PC-9 (cell line): Measurements from ENCODE around the gene ELMOD2. TPM values are rescaled to one million over a fixed set of nuclear protein-coding genes. Genes with fewer than 3 reads are reported as not detected.

ENCODE experiments used
- BruUV-seq: library from RNA; stranded (reverse); fragments of 400-500 nt; replicated peaks from 2 replicates; lab custom pipeline; 2021; lab: Mats Ljungman, UMichigan
- CTCF ChIA-PET: fragments of 300-600 bp; sonication (Branson Sonifier 250); formaldehyde crosslinking; loops from one replicate; lab custom pipeline; 2022; ENCODE audit warnings: antibody characterized with exemption; lab: Charles Lee
- POLR2A ChIA-PET: fragments of 300-600 bp; sonication (Branson Sonifier 250); formaldehyde crosslinking; loops from one replicate; lab custom pipeline; 2022; ENCODE audit warnings: antibody characterized with exemption; ENCODE audit not compliant: unreplicated experiment; lab: Charles Lee
- DNase-seq, 2 experiments: peaks; one replicate each; pipeline versions ENCODE4 v3.0.0 to v3.0.0-alpha.2; 2015 to 2022; ENCODE audit warnings: mixed read lengths in 1 of 2
- H2AFZ ChIP-seq: fragments of 200-600 bp; sonication (generic); 2 replicates; pipeline ENCODE4 v1.8.1; 2017; ENCODE audit warnings: antibody characterized with exemption
- H3F3A ChIP-seq: fragments of 200-600 bp; sonication (generic); 2 replicates; pipeline ENCODE4 v1.8.1; 2017; ENCODE audit warnings: antibody characterized with exemption, mild to moderate bottlenecking, low read depth; ENCODE audit not compliant: insufficient read depth
- H3K27ac ChIP-seq: fragments of 200-600 bp; sonication (generic); 2 replicates; pipeline ENCODE4 v1.6.1; 2016; ENCODE audit warnings: mixed run types
- H3K27me3 ChIP-seq: fragments of 200-600 bp; sonication (generic); 2 replicates; pipeline ENCODE4 v1.6.1; 2016; ENCODE audit warnings: low read depth, mixed run types; ENCODE audit not compliant: insufficient read depth
- H3K36me3 ChIP-seq: fragments of 200-600 bp; sonication (generic); 2 replicates; pipeline ENCODE4 v1.6.1; 2016; ENCODE audit warnings: low read depth, mixed run types
- H3K4me1 ChIP-seq: fragments of 200-600 bp; sonication (generic); replicated peaks from 2 replicates; pipeline ENCODE4 v1.6.1; 2016; ENCODE audit warnings: mixed run types; ENCODE audit not compliant: insufficient read depth
- H3K4me2 ChIP-seq: fragments of 200-600 bp; sonication (generic); 2 replicates; pipeline ENCODE4 v1.6.1; 2017; ENCODE audit warnings: mixed run types
- H3K4me3 ChIP-seq: fragments of 200-600 bp; sonication (generic); 2 replicates; pipeline ENCODE4 v1.6.1; 2016; ENCODE audit warnings: mixed run types
- H3K79me2 ChIP-seq: fragments of 200-600 bp; sonication (generic); 2 replicates; pipeline ENCODE4 v1.6.1; 2017; ENCODE audit warnings: low read depth, mixed run types
- H3K9me2 ChIP-seq: fragments of 200-600 bp; sonication (generic); 2 replicates; pipeline ENCODE4 v1.8.1; 2017; ENCODE audit warnings: mild to moderate bottlenecking; ENCODE audit not compliant: insufficient read depth
- H3K9me3 ChIP-seq: fragments of 200-600 bp; sonication (generic); 2 replicates; pipeline ENCODE4 v1.8.1; 2016; ENCODE audit warnings: low read depth; ENCODE audit not compliant: insufficient read depth
- H4K20me1 ChIP-seq: fragments of 200-600 bp; sonication (generic); 2 replicates; pipeline ENCODE4 v1.8.1; 2017; ENCODE audit not compliant: insufficient read depth
- EZH2 ChIP-seq: fragments of 200-600 bp; sonication (generic); IDR thresholded peaks from 2 replicates; pipeline ENCODE4 v1.8.0; 2017; ENCODE audit warnings: antibody characterized with exemption, low read depth
- intact Hi-C: fragments of 100-400 bp; cut with micrococcal nuclease; formaldehyde crosslinking; loops from one replicate; pipeline ENCODE4 v1.10.0; 2022; ENCODE audit not compliant: unreplicated experiment
- total RNA-seq: library from RNA; stranded (reverse); gene quantifications from 2 replicates; pipeline ENCODE4 v1.2.3, GENCODE V29; 2021
- TF ChIP-seq, protein P1 (sequence below): fragments of 200-600 bp; sonication (generic); conservative IDR thresholded peaks from 2 replicates; pipeline ENCODE4 v1.6.1; 2017; ENCODE audit warnings: mixed run types, antibody characterized with exemption, mild to moderate bottlenecking, moderate library complexity

Gene ELMOD2
- total RNA-seq, 1 experiment from 2014 or later, result 29.9 TPM

- H3K27me3 ChIP-seq, result no peaks in the 10 kb centered on the region
- DNase-seq, result no peak
- H3F3A ChIP-seq, result no peaks in the 10 kb centered on the region
- peaks cover 7% of the 10 kb centered on the region; the same call in 1 of the 2 replicates for H3K36me3 ChIP-seq
- POLR2A ChIA-PET, result no interaction called here
- no peaks in the 10 kb centered on the region for H4K20me1 ChIP-seq
- H3K4me2 ChIP-seq, result peak overlapping the region; percentile 85
- peak overlapping the region; percentile 88; the same call in 1 of the 2 replicates for H3K4me3 ChIP-seq
- H3K27ac ChIP-seq, result no peak overlapping the region
- CTCF ChIA-PET, result no interaction called here
- no peaks in the 10 kb centered on the region for H3K9me2 ChIP-seq
- peaks cover 13% of the 10 kb centered on the region; the same call in 1 of the 2 replicates for H3K79me2 ChIP-seq
- no peak for TF ChIP-seq EZH2
- TF ChIP-seq, protein P1, sequence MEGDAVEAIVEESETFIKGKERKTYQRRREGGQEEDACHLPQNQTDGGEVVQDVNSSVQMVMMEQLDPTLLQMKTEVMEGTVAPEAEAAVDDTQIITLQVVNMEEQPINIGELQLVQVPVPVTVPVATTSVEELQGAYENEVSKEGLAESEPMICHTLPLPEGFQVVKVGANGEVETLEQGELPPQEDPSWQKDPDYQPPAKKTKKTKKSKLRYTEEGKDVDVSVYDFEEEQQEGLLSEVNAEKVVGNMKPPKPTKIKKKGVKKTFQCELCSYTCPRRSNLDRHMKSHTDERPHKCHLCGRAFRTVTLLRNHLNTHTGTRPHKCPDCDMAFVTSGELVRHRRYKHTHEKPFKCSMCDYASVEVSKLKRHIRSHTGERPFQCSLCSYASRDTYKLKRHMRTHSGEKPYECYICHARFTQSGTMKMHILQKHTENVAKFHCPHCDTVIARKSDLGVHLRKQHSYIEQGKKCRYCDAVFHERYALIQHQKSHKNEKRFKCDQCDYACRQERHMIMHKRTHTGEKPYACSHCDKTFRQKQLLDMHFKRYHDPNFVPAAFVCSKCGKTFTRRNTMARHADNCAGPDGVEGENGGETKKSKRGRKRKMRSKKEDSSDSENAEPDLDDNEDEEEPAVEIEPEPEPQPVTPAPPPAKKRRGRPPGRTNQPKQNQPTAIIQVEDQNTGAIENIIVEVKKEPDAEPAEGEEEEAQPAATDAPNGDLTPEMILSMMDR, result no peak
- no TSS peak for BruUV-seq
- H3K9me3 ChIP-seq, result no peaks in the 10 kb centered on the region
- H2AFZ ChIP-seq, result peak overlapping the region; percentile 77; the same call in 1 of the 2 replicates
- intact Hi-C loops, result no loop called here
- H3K4me1 ChIP-seq, result peaks cover 9% of the 10 kb centered on the region; the same call in 1 of the 2 replicates
Measured at GRCh38 chr4:140523370-140523856, 555 bp upstream of the ELMOD2 start.

DNA sequence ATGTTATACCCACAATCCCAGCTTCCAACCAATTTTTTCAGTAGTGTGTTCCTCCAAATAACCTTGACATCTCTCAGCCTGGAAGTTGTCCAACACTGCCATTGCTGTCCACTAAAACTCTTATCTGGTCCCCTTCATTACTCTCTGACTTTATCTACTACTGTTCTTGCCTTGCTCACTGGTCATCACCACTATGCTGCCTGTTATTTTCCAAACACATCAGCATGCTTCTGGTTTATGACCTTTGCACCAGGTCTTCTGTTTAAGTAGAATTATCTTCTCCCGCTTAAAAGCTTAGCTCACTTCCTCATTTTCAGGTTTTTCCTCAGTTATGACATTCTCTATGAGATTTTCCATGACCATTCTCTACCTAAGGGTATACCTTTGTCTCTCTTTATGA lies 5.5 kb downstream of the ELMOD2 start:
- H3K9me3 ChIP-seq, result no peaks in the 10 kb centered on the region
- no peaks in the 10 kb centered on the region for H3K27me3 ChIP-seq
- no peaks in the 10 kb centered on the region for H4K20me1 ChIP-seq
- no peaks in the 10 kb centered on the region for H3K9me2 ChIP-seq
- peaks cover 13% of the 10 kb centered on the region; the same call in 1 of the 2 replicates for H3K79me2 ChIP-seq
- no peak overlapping the region for H3K4me2 ChIP-seq
- intact Hi-C loops, result no loop called here
- BruUV-seq, result no TSS peak
- ChIA-PET CTCF (interaction anchor here (0.6 kb wide), 1 partner anchor 872 kb away, joined by 3 read pairs; no protein-coding TSS in a partner anchor), POLR2A (no interaction called here)
- H3K4me1 ChIP-seq, result peaks cover 9% of the 10 kb centered on the region; the same call in 1 of the 2 replicates
- DNase-seq, result no peak
- no peaks in the 10 kb centered on the region for H3F3A ChIP-seq
- no peak for TF ChIP-seq EZH2
- TF ChIP-seq, protein P1, result no peak
- no peak overlapping the region for H3K27ac ChIP-seq
- peaks cover 7% of the 10 kb centered on the region; the same call in 1 of the 2 replicates for H3K36me3 ChIP-seq
- no peak overlapping the region for H3K4me3 ChIP-seq
- no peak overlapping the region for H2AFZ ChIP-seq

- intact Hi-C loops, result no loop called here
- no peak overlapping the region for H3K4me2 ChIP-seq
- no peaks in the 10 kb centered on the region for H3K79me2 ChIP-seq
- no TSS peak for BruUV-seq
- H2AFZ ChIP-seq, result no peak overlapping the region
- no peaks in the 10 kb centered on the region for H3K9me2 ChIP-seq
- DNase-seq, result no peak
- H3K36me3 ChIP-seq, result 0 out of 2 replicates have a peak, but pooled peaks cover 3% of the 10 kb centered on the region
- H3K27me3 ChIP-seq, result no peaks in the 10 kb centered on the region
- no peaks in the 10 kb centered on the region for H3K4me1 ChIP-seq
- TF ChIP-seq EZH2, result no peak
- TF ChIP-seq, protein P1, result no peak
- H4K20me1 ChIP-seq, result no peaks in the 10 kb centered on the region
- H3K9me3 ChIP-seq, result no peaks in the 10 kb centered on the region
- ChIA-PET CTCF (no interaction called here), POLR2A (no interaction called here)
- no peak overlapping the region for H3K27ac ChIP-seq
- H3K4me3 ChIP-seq, result no peak overlapping the region
- no peaks in the 10 kb centered on the region for H3F3A ChIP-seq
Measured at GRCh38 chr4:140533951-140534480, 10.0 kb downstream of the ELMOD2 start.
